ENCODE measurements around the gene BCL2L13.
"Not testable (repeated sequence)": the region's sequence is repeated elsewhere in the genome, so short reads cannot be mapped to it uniquely, and the experiment has no call there.

Gene BCL2L13

DNA sequence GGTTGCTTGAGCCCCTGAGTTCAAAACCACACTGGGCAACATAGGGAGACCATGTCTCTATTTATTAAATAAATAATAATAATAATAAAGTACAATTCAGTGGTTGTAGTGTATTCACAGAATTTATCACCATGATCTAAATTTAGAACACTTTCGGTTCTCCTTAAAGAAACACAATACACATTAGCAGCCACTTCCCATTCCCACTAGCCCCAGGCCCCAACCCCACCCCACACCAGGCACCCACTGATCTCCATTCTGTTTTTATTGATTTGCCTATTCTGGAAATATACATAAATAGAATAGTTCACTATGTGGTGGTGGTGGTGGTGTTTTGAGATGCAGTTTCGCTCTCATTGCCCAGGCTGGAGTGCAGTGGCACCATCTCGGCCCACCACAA is 45.7 kb downstream of the BCL2L13 start:
- TF ChIP-seq, protein P1, sequence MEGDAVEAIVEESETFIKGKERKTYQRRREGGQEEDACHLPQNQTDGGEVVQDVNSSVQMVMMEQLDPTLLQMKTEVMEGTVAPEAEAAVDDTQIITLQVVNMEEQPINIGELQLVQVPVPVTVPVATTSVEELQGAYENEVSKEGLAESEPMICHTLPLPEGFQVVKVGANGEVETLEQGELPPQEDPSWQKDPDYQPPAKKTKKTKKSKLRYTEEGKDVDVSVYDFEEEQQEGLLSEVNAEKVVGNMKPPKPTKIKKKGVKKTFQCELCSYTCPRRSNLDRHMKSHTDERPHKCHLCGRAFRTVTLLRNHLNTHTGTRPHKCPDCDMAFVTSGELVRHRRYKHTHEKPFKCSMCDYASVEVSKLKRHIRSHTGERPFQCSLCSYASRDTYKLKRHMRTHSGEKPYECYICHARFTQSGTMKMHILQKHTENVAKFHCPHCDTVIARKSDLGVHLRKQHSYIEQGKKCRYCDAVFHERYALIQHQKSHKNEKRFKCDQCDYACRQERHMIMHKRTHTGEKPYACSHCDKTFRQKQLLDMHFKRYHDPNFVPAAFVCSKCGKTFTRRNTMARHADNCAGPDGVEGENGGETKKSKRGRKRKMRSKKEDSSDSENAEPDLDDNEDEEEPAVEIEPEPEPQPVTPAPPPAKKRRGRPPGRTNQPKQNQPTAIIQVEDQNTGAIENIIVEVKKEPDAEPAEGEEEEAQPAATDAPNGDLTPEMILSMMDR (IDR thresholded peaks at IDR 0.05; ENCODE audit: low read depth, low read length), result no peak
- no peaks in the 10 kb centered on the region for H3K9me3 ChIP-seq (ENCODE audit: severe bottlenecking)
- peaks cover 20% of the 10 kb centered on the region for H3K36me3 ChIP-seq
- H3K4me3 ChIP-seq (ENCODE audit: low read depth, low read length), result no peak overlapping the region
- no peak overlapping the region for H3K27ac ChIP-seq
- no peaks in the 10 kb centered on the region for H3K27me3 ChIP-seq (ENCODE audit: insufficient read depth, low read depth, severe bottlenecking)
- DNase-seq, result no peak

DNA sequence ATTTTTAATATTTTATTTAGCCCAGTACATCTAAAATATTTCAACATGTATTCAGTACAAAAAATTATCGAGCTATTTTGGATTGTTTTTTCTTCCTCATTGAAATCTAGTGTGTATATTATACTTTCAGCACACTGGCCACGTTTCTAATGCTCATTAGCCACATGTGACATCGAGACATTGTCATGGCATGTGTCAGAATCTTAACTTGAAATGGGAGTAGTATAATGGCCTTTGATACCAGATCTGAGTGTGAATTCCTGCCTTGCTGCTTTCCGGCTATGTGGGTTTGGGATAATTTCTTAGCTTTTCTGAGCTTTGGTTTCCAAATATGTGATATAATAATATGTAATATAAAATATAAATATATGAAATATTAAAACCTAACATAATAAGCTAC is 54.3 kb downstream of the BCL2L13 start:
- Histone ChIP-seq H3K9me3 (ENCODE audit: severe bottlenecking) (no peaks in the 10 kb centered on the region), H3K27me3 (ENCODE audit: insufficient read depth, low read depth, severe bottlenecking) (no peaks in the 10 kb centered on the region), H3K36me3 (peaks cover 9% of the 10 kb centered on the region), H3K27ac (no peak overlapping the region), H3K4me3 (ENCODE audit: low read depth, low read length) (no peak overlapping the region)
- no peak for DNase-seq
- TF ChIP-seq, protein P1 (IDR thresholded peaks at IDR 0.05; ENCODE audit: low read depth, low read length), result no peak

DNA sequence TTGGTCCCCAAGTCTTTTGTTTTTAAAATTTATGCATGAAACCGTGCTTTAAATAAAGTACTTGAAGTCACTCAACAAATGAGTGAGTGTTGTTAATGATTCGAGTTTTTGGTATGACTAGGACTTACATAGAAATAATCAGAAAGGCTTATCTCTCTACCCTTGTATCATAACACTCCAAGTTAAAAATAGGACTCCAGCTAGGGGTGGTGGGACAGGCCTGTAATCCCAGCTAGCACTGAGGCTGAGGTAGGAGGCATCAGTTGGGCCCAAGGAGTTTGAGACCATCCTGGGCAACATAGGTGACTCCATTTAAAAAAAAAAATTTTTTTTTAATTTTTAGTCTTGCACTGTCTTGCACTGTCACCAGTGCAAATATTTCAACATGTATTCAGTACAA is 55.6 kb downstream of the BCL2L13 start:
- TF ChIP-seq, protein P1 (IDR thresholded peaks at IDR 0.05; ENCODE audit: low read depth, low read length), result no peak
- Histone ChIP-seq H3K36me3 (peaks cover 5% of the 10 kb centered on the region), H3K27me3 (ENCODE audit: insufficient read depth, low read depth, severe bottlenecking) (no peaks in the 10 kb centered on the region), H3K4me3 (ENCODE audit: low read depth, low read length) (no peak overlapping the region), H3K9me3 (ENCODE audit: severe bottlenecking) (no peaks in the 10 kb centered on the region), H3K27ac (no peak overlapping the region)
- DNase-seq, result no peak

DNA sequence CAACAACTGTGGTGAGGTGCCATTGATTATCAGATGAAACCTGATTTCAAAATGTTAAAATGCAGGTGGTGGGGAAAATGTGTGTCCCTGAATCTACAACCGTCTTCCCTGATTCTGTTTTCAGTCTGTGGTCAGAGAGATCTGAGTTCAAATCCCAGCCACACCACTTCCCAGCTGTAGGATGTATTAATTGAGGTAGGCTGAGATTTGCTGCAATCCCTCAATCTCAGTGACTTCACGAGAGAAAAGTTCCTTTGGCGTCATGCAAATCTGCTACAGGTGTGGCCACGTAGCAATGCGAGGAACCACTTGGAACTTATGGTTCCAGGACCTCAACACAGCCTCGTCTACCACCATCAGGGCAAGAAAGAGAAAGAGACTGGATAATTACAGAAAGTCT is 56.2 kb downstream of the BCL2L13 start:
- TF ChIP-seq, protein P1 (IDR thresholded peaks at IDR 0.05; ENCODE audit: low read depth, low read length), result no peak
- H3K4me3 ChIP-seq (ENCODE audit: low read depth, low read length), result no peak overlapping the region
- no peak overlapping the region for H3K27ac ChIP-seq
- no peak for DNase-seq
- no peaks in the 10 kb centered on the region for H3K9me3 ChIP-seq (ENCODE audit: severe bottlenecking)
- no peaks in the 10 kb centered on the region for H3K27me3 ChIP-seq (ENCODE audit: insufficient read depth, low read depth, severe bottlenecking)
- H3K36me3 ChIP-seq, result peaks cover 3% of the 10 kb centered on the region; the same call in 1 of the 2 replicates

DNA sequence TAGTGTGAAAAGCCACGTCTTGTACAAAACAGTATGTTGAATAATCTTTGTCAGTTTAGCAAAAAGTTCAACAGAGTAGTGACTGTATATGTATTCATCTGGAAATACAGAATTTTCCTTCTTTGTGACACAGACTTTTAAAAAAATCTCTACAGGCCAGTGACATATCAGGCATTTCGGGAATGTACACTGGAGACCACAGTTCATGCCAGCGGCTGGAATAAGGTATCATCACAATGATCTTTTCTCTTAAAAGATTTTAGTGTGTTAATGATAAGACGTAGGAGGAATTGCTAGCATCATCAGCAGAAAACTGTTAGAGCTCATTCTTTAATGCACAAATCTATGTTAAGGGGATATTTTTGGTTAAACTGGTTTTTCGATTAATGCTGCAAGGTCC is 57.4 kb downstream of the BCL2L13 start:
- Histone ChIP-seq H3K9me3 (ENCODE audit: severe bottlenecking) (no peaks in the 10 kb centered on the region), H3K36me3 (peaks cover 3% of the 10 kb centered on the region; the same call in 1 of the 2 replicates), H3K4me3 (ENCODE audit: low read depth, low read length) (no peak overlapping the region), H3K27ac (no peak overlapping the region), H3K27me3 (ENCODE audit: insufficient read depth, low read depth, severe bottlenecking) (no peaks in the 10 kb centered on the region)
- DNase-seq, result no peak
- TF ChIP-seq, protein P1 (IDR thresholded peaks at IDR 0.05; ENCODE audit: low read depth, low read length), result no peak

DNA sequence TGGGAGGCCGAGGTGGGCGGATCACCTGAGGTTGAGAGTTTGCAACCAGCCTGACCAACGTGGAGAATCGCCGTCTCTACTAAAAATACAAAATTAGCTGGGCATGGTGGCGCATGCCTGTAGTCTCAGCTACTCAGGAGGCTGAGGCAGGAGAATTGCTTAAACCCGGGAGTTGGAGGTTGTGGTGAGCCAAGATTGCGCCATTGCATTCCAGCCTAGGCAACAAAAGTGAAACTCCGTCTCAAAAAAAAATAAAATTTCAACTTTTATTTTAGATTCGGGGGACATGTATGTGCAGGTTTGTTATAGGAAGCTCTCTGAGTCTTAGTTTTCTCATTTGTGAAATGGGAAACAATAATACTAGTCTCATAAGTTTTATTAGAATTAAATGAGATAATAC is 58.6 kb downstream of the BCL2L13 start:
- not testable (repeated sequence) for DNase-seq; H3K4me3 ChIP-seq (ENCODE audit: low read depth, low read length); H3K9me3 ChIP-seq (ENCODE audit: severe bottlenecking); H3K27ac ChIP-seq; H3K27me3 ChIP-seq (ENCODE audit: insufficient read depth, low read depth, severe bottlenecking); H3K36me3 ChIP-seq

DNA sequence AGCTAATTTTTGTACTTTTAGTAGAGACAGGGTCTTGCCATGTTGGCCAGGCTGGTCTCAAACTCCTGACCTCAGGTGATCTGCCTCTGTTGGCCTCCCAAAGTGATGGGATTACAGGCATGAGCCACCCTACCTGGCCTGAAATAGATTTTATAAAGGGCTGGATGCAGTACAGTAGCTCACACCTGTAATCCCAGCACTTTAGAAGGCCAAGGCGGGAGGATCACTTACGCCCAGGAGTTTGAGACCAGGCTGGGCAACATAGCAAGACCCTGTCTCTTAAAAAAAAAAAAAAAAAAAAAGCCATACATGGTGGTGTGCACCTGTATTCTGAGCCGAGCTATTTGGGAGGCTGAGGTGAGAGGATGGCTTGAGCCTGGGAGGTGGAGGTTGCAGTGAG is 59.7 kb downstream of the BCL2L13 start:
- not testable (repeated sequence) for H3K4me3 ChIP-seq (ENCODE audit: low read depth, low read length); DNase-seq; H3K9me3 ChIP-seq (ENCODE audit: severe bottlenecking); H3K36me3 ChIP-seq; H3K27me3 ChIP-seq (ENCODE audit: insufficient read depth, low read depth, severe bottlenecking); H3K27ac ChIP-seq
